Stomach (tissue), 4 donors: ENCODE results near the gene PHF23.

Experiments
- EP300 ChIP-seq: sonication (generic); formaldehyde crosslinking; IDR thresholded peaks from one replicate; pipeline ENCODE4 v1.6.1; 2017; ENCODE audit warnings: antibody characterized with exemption
- POLR2AphosphoS5 ChIP-seq, 3 donors: sonication (generic); formaldehyde crosslinking; IDR thresholded peaks; one replicate each; pipeline ENCODE4 v1.6.1; 2016; ENCODE audit warnings: antibody characterized with exemption in 3 of 3

DNA sequence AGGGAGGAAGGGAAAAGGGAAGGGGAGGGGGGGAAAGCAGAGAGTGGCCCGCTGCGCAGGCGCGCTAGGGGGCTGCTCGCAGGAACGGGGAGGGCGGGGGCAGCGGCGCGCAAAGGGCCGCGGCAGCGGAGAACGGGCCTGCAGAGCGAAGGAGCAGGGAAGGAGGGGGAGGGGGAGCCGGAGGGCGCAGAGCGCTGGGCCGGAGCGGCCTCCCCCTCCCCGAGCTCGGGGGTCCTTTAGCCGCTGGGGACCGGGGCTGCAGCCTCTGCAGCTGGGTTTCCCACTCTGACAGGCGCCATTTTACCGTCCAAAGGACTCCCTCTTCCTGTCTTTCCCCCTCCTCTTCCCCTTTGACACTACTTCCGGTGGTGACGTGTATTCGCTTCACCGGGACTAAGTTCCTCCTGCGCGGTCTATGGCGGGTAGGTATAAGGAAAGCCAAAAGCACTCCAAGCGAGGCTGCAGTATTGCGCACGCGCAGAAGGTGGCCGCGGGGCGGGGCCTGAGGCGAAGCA is 12.5 kb upstream of the PHF23 start, which contains the start of gene CTDNEP1:
- TF ChIP-seq EP300 (no peak), POLR2AphosphoS5 (IDR thresholded peaks at IDR 0.05) (peak; percentile 61 to 86 (median 85))
